GM21515 (cell line): ENCODE data around the gene HOXB13.

Source experiments
- ATAC-seq: cut with Tn5 transposase; IDR thresholded peaks from one replicate; pipeline ENCODE4 v1.9.1; 2021; ENCODE audit not compliant: unreplicated experiment

Gene HOXB13

GRCh38 chr17:48728232-48729231 lies at the start of gene HOXB13:
Gene HOXB13, minus strand, starts transcription at chr17:48728750. Its CDS starts 157 bp downstream, at chr17:48728593.
- no peak for ATAC-seq

DNA sequence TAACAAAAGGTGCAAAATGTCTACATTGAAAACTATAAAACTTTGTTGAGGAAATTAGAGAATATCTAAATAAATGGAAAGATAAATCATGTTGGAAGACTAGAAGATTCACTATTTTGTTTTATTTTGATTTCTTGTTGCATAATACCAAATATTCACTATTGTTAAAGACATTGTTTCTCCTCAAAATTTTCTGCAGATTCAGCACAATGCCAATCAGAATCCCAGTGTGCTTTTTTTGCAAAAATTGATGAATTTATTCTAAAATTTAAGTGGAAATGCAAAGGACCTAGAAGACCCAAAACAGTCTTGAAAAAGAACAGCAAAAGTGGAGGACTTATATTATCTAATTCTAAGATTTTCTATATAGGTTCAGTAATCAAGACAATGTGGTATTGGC lies 48.1 kb upstream of the HOXB13 start:
- ATAC-seq = no peak

GRCh38 chr17:48773245-48773644 lies 44.7 kb upstream of the HOXB13 start:
- ATAC-seq = no peak

DNA sequence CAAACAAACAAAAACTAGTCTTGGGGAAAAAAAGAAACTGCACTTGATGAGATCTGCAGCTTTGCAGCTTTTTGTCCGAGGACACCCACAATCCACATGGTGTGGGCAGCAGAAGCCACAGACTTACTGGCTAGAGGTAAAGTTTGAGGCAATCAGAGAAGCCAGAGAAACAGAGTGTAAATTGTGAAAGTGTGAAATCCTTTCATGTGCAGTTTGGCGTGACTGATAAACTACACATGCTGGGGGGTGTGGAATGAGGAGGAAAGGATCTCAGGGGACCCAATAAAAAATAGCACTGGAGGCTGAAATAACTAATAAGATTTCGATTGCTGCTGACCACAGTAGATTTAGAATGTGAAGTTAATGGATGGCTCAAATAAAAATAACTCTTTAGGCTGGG lies 42.4 kb upstream of the HOXB13 start:
- ATAC-seq = no peak

- ATAC-seq = no peak
Measured at GRCh38 chr17:48769009-48769675, 40.6 kb upstream of the HOXB13 start.

DNA sequence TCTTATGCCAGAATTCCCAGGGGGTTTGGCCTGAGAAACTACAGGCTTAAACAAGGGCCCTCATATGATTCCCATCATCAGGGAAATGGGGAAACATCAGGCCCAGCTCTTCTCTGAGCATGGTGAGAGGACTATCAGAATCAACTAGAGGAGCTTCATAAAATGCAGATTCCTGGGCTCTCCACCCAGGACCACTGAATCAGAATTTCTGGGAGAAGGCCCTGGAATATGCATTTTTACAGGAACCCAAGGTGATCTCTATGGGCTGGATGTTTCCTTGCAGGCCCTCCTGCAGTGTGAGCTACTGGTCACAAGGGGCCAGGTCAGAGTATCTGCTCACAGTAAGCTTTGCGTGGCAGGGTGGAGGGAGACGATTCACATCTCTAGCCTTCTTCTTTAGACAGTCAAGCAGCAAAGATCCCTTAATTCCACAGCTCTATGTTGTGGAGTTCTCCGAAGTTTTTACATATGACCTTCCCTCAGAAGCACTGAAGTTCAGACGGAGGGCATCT lies 38.8 kb upstream of the HOXB13 start:
- ATAC-seq = no peak

- ATAC-seq = no peak
Measured at GRCh38 chr17:48761114-48761513, 32.6 kb upstream of the HOXB13 start.

- no peak for ATAC-seq
Measured at GRCh38 chr17:48760411-48760810, 31.9 kb upstream of the HOXB13 start.

- ATAC-seq = no peak
Measured at GRCh38 chr17:48759288-48759687, 30.7 kb upstream of the HOXB13 start.

DNA sequence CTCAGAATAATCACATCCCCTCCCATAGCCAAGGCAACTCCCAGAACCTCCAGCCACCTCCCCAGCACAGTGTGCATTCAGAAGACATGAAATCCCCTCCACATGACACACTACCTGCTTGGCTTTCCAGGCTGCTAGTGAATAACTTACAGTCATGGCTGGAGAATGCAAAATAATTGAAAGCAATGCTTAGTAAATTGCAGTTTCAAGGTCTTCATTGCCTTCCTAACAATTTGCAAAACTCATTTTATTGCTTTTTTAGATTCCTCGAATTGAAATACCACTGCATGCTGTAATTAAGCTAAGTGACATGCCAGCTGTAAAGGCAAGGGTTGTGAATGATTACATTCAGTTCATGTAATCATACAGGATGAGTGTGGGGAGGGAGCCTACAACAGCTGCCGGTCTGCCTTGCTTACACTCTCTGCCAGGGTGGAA lies 29.0 kb upstream of the HOXB13 start:
- no peak for ATAC-seq

- no peak for ATAC-seq
Measured at GRCh38 chr17:48756830-48757251, 28.3 kb upstream of the HOXB13 start.

GRCh38 chr17:48755356-48755755 lies 26.8 kb upstream of the HOXB13 start:
- no peak for ATAC-seq

GRCh38 chr17:48754500-48755261 lies 26.1 kb upstream of the HOXB13 start:
- no peak for ATAC-seq

GRCh38 chr17:48753794-48754499 lies 25.4 kb upstream of the HOXB13 start:
- no peak for ATAC-seq

DNA sequence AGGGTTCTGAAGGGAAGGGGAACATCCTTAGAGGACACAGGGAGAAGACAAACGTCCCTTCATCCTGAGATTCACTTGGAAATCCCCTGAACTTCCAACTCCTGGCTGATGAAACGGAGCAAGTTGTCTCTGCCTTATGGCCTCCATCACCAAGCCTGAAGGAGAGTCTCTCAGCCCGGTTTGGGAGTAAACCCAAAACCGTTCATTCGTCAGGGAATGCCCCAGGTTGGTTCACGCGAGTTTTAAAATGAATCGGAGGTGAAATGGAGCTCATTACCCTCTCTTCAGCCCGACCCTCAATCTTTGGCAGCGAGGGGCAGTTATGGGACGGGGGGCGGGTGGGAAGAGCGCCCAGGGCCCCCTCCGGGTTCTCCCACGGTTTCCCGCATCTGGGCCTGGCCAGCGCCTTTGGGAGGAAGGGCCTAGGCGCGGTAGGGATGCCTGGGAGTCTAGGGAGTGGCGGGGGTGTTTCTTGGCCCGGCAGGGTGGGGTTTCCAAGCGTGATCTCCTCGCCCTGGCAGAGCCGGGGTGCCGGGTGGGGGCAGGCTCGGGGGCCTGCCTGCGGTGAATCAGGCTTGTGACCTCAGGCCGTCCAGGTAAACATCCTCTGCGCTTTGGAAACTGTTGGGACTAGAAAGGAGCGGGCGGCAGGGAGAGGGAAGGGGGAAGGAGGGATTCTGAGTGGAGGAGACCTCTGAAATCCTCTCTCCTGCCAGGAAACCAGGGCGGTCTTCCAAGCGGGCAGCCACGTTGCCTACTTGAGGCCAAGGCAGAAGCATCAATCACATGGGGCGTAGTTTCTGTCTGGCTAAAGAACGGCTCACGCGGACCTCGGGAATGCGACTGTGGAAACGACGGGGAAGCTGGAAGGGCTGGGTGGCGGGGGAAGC lies 24.1 kb upstream of the HOXB13 start:
- no peak for ATAC-seq

DNA sequence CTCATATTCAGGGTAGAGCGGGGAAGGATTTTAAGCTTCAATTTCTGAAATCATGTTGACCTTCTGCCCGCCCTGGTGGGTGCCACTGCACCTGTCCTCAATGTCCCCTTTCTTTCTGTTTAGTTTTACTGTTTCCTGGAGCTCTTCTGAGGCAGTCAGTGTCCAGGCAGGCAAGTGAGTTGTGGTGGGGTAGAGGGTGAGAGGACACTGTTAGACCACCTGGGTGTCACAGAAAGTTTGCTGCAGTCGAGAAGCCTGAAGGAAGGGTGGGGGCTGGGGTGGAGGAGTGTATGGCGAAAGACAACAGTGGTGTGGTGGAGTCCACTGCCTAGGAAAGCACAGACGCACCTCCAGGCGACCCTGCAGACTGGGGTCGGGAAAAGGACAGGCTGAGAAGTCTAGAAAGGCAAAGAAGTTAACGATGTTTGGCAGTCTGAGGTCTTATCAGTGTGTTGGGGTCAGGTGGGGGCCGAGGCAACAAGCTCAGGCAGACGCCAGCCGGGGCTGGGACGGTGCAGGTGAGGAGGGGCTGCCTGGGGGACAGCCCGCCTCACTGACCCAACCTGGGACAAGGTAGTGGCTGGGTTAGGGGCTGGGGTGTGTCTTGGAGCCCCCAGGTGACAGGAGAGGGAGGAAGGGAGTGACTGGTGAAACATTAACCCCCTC lies 23.3 kb upstream of the HOXB13 start:
- no peak for ATAC-seq

GRCh38 chr17:48751172-48751571 lies 22.6 kb upstream of the HOXB13 start:
- ATAC-seq = no peak

DNA sequence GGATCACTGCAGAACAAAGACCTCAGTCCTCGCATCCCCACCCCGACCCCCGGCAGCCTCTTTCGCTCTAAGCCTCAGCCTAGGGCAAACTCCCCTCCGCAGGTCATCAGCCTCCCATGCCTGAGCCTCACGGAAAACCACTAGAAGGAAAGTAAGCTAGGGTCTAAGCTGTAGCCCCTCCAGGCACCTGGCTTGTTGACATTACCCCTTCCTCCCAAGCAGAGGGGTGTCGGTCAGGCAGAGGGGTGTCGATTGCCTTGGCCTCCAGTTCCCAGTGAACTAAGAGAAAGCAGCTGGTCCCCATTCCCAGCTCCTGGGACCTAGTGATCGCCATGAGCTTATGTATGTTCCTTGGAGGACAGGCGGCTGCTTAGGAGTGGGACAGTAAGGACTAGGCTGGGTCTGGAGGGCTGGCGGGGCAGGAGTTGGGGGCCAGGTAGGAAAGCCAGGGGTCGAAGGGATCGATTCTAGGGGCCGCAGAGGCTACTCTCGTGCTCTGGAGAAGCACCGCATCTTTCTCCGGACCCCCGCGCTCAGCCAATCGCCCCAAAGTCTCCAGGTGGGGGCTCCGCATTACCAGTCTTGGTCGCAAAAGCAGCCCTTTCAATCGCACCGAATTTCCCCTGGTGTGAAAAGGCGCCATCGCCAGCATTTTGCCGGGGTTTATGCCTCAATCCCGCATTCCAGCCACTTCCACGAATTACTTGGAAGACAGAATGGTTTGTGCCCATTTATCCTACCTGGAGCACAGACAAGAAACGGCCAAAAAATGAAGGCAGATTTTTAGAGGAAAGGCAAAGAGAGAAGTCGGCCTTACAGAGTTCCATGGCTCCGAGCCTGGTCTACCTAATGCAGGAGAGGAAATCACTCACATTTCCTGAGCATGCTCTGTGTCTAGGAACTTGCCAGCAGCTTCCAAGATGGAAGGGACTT lies 21.3 kb upstream of the HOXB13 start:
- no peak for ATAC-seq
